CD4-positive, alpha-beta T cell treated with Interleukin-2 at 100 ng/mL for 4 hours (primary cell): Measurements from ENCODE around the gene ZMYND8.
"Not testable (repeated sequence)": the region's sequence is repeated elsewhere in the genome, so short reads cannot be mapped to it uniquely, and the experiment has no call there.

ENCODE experiments used
- DNase-seq: peaks from one replicate; pipeline ENCODE4 v3.0.0-alpha.2; 2020; ENCODE audit warnings: low spot score

ZMYND8 gene

DNA sequence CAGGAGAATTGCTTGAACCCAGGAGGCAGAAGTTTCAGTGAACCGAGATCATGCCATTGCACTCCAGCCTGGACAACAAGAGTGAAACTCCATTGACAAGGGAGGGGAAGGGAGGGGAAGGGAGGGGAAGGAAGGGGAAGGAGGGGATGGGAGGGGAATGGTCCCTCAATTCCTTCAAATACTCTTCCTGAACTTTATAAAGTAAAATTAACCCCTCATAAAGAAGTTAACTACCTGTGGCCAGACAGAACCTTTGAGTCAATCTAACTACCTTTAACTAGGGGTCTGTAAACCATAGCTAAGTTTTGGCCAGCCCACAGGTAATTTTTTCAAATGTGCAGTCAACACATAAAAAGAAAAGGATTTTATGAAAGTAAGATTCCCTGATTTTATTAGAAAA, 131.0 kb downstream of the ZMYND8 start:
- no peak for DNase-seq

DNA sequence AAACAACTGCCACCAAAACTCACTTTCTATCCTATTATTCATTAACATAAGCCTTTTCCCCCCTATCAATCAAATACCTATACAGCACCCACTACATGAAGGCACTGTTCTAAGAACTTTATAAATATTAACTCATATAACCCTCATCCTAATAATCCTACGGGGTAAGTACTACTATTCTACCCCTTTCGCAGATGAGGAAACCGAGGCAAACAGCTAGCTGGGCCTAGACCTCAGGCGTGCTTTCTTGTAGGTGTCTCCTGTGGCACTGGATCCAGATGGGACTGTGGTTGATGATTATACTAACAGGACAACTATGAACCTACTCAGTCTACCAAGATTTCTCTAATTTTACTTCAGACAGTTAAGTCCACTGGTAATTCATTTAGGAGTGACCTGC, 131.6 kb downstream of the ZMYND8 start:
- no peak for DNase-seq

DNA sequence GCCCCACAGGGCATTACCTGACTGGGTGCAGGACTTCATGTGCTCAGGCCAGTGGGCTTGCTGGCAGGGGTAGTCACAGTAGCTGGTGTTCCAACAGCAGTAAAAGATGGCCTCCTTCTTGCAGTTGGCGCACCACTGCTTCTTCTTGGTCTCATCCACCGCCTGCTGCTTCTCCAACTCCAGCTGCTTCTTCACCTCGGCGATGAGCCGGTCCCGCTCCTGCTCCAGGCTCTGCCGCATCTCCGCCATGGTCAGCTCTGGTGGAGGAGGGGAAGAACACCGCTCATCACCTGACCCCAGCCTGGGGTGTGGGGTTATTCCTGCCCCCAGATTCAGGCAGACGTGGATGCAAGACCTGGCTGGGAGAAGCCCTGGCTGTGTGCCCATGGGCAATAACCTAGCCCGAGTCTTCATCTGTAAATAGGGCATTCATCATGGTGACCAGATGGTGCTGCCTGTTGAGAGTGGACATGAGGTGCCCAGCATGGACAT, 132.2 kb downstream of the ZMYND8 start:
- DNase-seq, result no peak

DNA sequence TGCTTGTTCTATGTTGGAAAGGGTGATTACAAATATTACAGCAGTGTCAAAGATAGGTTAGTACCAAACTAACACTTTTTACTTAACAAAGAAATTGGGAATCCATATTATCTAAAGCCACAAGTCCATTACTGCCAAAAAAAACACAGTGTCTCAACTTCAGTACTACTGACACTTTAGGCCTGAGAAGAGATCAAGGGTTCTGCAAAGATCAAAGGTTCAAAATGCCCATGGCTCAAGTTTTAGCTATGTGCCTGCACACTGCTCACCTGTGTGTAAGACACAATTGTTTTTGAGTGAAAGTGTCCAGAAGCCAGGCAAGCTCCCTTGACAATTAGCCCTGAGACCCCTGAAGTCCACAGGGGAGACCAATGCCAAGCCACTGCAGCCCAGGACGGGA, 132.6 kb downstream of the ZMYND8 start:
- DNase-seq, result no peak

DNA sequence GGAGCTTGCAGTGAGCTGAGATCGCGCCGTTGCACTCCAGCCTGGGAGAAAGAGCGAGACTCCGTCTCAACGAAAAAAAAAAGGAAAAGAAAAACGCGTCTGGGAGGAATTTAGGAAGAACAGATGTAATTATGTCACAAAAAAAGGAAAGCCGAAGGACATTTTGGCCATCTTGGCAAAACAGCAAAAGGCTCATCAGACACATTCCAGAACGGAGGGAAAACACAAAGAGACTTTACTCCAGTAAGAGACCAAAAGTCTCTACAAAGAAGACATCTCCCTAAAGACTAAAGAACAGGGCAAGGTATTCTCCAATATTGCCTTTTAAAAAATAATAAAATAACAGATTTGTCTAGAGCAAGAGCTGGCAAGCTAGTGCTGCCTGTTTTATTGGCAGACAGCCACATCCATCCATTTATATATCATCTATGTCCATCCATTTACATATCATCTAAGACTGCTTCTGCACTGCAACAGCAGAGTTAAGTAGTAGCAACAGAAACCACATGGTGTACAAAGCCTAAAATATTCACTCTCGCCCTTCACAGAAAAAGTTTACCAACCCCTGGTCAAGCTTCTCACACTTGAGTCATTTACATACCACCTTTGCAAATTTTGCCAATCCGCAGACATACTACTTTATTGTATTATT, 133.9 kb downstream of the ZMYND8 start:
- DNase-seq, result no peak

DNA sequence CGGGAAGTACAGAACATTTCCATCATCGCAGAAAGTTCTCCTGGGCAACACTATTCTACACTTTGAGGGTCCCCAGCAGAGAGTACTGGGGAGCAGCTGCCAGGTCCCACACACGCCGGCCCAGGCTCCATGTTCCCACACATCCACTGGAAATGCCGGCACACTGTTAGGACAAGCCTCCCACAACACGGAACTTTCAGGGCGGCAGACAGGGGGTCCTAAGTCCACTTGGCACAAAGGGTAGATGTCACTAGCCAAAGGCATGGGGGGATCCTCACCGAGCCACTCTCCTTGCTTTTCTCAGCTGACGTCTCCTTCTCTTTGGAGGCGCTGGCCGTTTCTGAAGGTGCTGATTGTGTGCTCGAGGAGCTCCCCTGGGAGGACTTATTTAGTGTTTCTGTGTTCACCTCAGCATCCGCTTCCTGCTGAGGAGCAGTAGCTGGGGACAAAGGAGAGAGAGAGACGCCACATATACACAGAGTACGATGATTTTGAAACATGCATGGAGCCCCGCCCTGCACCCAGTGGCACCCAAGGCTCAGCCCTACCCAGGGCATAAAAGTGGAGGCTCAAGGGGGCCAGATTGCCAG, 135.4 kb downstream of the ZMYND8 start:
- no peak for DNase-seq

DNA sequence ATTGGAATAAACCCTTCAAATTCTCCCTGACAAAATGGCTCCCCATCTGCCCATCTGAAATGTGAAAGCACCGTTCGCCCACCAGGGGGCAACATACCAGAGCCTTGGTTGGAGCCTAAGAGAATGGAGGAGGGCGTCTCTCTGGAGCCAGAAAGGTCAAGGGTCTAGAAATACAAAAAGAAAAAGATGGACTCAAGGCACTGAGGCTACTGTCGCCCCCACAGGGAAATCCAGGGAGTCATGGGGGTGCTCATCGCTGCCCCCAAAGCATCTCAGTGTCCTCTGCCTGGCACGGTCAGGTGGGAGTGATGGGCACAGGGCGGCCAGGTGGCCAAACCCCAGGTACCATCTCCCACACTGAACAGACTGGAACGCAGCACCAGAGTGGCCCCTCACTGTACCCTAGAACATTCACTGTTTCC, 136.3 kb downstream of the ZMYND8 start:
- DNase-seq, result peak; percentile 38

DNA sequence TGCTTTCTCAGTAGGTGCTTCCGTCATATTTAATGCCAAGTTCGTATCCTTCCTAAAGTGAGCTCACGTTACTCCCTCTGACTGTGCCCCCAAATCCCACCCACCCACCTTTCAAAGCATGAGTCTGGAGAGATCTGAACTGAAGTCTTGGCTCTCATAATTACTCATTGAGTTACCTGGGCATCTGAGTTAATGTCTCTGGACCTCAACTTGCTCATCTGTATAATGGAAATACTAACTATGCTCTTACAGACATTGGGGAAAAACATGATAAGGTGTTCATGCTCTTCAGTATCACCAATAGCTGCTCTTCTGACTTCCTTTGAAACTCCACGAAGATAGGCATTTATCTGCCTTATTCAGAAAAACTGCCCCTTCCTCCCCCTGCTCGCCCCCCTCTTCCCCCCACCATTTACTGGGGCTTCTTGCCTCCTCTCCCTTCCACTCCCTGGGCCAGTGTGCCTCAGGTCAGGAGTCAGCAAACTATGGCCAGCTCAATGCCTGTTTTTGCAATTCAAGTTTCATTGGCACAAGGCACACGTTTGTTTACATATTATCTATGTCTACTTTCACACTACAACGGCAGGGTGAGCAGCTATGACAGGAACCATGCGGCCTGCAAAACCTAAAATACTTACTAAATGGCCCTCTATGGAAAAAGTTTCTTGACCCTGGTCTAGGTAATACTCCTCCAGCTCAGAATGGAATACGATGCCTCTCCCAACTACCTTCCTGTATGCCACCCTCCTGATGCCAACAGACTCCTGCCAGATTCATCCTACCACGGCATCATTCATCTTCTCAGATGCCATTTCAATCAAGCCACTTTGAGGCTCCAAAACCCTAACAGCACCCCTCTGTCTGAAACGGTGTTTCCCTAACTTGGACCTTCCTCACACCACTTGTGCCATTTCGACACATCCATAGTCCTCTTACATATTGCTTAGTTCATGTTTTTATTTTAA, 138.7 kb downstream of the ZMYND8 start:
- no peak for DNase-seq

DNA sequence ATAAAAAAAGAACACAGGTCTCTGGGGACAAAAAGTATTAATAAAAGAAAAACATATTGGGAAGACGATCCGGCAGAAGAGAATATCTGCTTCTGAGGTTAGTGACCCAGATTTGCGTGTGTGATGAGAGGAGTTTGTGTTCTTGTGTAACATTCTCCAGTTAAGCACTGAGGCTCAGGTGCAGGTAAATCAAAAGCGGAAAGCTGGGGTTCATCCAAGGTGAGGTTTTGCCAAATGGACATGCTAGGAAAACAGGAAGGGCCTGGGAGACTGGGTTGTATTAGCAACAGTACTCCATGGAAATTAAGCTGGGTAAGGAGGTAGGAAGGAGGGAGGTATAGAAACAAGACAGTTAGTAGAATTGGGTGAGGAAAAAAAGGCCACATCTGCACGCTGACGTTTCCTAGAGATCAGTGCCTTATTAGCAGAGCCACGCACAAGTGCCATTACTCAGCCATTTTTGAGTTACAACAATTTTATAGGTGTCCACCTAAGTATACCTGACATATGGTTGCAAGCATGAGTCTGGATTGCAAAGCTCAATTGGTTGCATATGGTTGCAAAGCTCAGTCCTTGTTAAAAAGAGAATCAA, 139.6 kb downstream of the ZMYND8 start:
- DNase-seq, result no peak

DNA sequence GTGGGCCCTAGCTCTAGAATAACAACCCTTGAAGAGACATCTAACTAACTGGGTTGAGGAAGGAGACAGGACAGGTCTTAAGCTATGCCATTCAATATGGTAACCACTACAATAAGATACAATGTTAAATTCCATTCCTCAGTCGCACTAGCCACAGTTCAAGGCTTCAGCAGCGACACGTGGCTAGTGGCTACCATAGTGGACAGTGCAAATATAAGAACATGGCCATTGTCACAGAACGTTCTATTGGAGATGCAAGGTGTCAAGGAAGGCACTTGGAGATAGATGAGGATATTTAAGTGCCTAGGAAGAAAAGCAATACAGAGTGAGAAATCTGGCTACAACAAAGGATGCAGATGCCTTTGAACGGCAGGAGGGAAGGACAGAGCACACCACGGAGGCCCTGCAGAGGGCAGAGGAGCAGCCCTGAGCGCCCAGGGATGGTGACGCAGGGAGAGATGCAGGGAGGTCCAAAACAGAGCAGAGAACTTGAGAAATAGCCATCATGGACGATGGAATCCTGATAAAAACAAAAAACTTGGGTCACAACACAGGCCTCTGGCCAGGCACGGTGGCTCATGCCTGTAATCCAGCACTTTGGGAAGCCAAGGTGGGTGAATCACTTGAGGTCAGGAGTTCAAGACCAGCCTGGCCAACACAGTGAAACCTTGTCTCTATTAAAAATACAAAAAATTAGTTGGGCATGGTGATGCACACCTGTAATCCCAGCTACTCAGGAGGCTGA, 140.7 kb downstream of the ZMYND8 start:
- no peak for DNase-seq

DNA sequence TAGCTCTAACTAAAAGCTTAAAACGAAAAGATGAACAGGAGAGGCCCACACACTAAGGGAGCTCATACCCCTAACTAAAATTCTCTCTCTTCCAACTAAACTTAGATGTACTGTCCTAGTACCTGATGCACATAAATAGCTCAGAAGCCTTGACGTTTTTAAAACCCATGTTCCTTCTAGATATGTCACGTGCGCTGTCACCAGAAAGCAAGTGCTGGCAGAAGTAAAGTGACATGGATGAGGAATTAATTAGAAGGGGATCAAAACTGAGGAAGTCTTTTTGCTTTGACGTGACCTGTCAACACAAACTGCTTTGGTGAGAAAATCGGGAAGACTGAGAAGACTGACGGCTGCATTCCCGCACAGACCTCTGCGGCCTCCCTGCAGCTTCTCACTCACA, 142.5 kb downstream of the ZMYND8 start:
- DNase-seq, result no peak

DNA sequence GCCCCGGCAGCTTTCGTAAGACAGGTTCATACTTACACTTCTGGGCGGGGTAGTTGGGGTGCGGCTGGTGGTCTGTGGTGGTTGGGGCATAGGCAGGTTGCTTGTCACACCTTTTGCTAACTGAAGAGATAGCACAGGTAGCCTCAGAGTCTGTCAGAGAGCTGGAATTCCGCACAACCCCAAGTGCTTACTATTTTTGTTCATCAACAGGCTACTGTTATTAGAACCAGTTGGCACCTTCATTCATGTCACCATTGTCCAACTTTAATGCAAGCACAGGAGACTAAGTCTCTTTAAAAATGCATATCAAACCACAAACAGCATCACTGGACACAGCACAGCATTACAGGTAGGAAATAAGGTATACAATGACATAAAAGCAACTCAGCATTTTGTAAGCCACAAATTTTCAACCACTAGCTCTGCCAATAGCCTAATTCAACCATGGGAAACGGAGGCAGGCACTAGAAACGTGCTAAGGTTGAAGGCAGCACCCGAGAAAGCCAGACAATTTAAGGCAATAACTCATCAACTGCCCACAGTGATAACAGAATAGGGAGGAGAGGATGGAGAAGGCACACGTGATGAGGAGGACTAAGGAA, 143.8 kb downstream of the ZMYND8 start:
- no peak for DNase-seq

DNA sequence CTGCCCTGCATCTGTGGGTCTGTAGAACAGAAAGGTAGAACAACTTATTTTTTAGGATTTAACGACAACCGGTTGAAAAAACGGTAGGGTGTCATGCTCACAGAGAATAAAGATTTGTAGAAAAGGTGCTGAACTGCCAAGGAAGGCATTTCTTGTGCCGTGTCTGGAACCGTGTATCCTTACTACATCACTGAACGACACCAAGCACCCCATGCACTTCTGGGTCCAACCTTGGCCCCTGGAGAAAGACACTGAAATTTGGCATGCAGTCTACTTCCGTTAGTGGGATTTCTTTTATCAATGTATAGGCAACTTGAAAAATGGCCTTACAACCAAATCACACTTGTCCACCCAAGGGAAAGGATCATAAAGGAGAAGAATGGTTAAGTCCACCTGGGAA, 145.5 kb downstream of the ZMYND8 start:
- DNase-seq, result no peak

DNA sequence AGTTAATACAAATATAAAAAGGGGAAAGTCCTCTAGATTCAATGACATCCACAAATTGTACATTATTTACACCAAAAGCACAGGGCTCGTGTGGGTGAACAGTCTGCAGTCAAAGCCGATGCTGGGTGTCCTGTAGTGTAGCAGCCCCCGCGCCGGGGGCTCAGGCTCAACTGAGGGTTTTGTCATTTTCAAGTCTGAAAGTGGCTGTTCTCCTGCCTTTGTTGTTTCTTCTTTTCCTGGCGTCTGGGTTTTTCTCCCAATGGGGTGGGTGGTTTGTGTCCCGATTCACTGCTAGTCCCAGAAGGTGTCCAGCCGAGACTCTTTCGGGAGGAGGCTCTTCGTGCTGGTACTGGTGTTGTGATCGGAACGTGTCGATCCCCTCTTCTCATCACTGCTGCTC, 146.0 kb downstream of the ZMYND8 start:
- no peak for DNase-seq

DNA sequence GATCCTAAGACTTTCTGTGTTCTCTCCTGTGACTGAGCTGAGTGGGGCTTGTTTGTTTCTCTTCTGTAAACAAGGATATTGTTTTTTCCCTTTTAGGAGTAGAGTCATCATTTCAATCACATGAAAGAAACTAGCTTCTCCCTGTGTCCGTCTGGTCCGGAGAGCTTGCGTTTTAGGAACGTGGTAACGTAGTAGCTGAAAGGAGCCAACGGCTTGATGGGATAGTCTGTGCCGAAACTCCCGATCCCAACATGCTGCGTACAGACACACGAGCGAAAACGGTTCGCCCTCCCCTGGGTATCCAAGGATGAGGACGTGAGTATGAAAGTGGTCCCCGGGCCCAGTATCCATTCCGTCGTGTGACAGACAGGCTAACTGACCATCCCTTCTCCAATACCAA, 146.5 kb downstream of the ZMYND8 start:
- DNase-seq, result no peak

DNA sequence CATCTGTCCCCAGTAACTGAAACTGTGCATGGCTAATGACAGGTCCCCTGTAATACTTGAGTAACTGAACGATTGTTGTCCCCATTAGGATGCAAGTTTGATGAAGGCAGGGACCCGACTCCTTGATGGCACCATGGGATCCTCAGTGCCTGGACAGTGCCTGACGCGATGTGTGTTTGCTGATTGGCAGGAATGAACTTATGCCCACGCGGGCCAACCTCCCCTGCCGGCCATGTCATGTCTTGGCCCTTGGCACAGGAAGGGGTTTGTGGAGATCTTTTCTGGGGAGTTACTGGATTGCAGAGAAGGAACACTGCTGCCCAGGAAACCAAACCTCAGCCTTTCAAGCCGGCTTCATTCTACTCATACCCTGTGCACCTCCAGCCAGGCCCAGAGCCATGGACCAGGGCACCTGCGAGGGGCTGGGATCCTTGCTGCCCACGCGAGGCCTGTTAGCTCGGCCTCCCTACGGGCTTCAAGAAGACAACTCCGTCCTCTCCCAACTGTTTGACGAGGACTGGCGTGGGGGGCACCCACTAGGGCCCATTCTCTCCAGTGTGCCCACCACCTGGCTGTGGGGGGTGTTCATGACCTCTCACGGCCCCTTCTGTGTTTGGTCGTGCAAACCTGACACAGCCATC, 147.8 kb downstream of the ZMYND8 start:
- DNase-seq, result no peak

DNA sequence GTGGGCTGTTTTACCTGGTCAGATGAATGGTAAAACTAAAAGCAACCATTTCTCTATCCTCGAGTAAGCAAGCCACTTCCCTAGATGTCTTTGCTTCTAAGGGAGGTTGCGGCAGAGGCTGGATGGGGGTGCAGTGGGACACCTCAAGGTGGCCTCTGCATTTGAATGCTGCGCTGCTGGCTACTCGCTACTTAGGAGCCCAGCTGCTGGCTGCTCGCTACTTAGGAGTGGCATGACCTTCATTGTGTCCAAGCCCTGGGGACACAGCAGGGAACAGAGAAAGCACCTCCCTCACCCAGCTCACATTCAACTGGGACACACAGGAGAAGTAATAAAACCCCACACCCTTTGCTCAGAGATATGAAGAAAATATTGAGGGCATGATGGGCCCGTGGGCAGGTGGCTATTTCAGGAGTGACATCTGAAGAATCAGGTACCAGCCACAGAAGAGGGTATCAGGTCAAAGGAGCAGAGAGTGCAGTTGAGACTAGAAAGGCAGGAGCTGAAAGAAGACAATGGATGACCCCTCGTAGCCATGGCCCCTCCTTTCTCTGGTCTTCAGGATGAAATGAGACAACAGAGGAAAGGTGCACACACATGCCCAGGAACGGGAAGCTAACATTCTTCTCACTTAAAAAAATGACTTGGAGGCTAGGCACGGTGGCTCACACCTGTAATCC, 149.4 kb downstream of the ZMYND8 start:
- DNase-seq, result no peak

DNA sequence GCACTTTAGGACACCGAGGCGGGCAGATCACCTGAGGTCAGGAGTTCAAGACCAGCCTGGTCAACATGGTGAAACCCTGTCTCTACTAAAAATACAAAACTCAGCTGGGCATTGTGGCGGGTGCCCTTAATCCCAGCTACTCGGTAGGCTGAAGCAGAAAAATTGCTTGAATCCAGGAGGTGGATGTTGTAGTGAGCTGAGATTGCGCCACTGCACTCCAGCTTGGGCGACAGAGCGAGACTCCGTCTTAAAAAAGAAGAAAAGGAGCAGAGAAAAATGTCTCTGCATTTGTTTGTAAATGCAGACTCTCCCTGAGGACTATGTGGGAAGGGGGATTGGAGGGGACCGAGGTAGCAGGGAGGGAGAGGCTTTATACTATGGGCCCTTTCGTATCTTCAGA, 149.9 kb downstream of the ZMYND8 start:
- DNase-seq, result not testable (repeated sequence)

DNA sequence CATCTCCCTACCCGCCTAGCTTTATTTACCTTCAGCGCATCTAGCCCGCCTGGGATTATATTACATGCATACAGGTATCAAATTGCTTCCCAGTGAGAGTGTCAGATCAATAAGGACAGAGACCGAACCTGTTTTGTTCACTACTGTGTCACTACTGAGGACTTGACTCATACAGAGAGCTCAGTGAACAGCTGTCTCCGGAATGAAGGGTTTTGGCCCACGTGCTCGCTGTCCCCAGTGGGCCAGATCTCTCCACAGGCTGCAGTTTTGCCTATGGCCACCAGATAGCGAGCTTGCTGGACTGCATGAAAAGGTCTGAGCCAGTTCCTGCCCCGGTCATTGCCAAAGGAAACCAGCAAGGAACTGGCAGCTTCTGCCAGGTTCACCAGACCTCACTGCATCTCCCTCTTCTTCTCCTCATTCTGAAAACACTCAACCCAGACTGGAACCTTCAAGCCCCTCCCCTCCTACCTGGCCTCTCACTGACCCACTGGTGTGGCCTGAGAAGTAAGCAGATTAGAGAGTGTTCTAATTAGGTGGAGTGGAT, 150.8 kb downstream of the ZMYND8 start:
- DNase-seq, result no peak

DNA sequence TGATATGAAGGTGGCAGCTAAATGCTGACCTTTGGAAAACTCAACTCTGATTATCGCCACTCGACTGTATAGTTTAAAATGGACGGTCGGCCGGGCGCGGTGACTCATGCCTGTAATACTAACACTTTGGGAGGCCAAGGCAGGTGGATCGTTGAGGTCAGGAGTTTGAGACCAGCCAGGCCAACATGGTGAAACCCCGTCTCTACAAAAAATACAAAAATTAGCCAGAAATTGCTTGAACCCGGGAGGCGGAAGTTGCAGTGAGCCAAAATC, 151.7 kb downstream of the ZMYND8 start:
- not testable (repeated sequence) for DNase-seq
